AG04449 (cell line): ENCODE results near the gene SASS6.

Experiments used
- CTCF ChIA-PET: fragments of 350-600 bp; formaldehyde crosslinking; extraction: SDS; loops from one replicate; lab custom pipeline; 2021; ENCODE audit warnings: antibody characterized with exemption; lab: Yijun Ruan, JAX
- POLR2A ChIA-PET: fragments of 400-600, 350-600 bp; formaldehyde crosslinking; extraction: SDS; loops from one replicate; lab custom pipeline; 2020; ENCODE audit warnings: antibody characterized with exemption, inconsistent platforms; lab: Yijun Ruan, JAX
- DNase-seq: peaks from one replicate; pipeline ENCODE4 v3.0.0-alpha.2; 2010; ENCODE audit warnings: low read depth, low spot score
- H3K4me3 ChIP-seq: 2 replicates; pipeline ENCODE4 v1.5.1; 2011; ENCODE audit warnings: low read depth, mild to moderate bottlenecking, control low read depth, low read length
- CTCF ChIP-seq: IDR thresholded peaks from one replicate; pipeline ENCODE4 v1.5.1; 2011; ENCODE audit warnings: mild to moderate bottlenecking, moderate library complexity, low read length, control low read depth, inconsistent platforms; ENCODE audit not compliant: insufficient read depth; ENCODE audit errors: missing control alignments

The SASS6 gene

GRCh38 chr1:100037927-100038659, 94.6 kb downstream of the SASS6 start:
- CTCF ChIA-PET = interaction anchor here (0.6 kb wide), 1 partner anchor 16 kb away, joined by 3 read pairs; no protein-coding TSS in a partner anchor
- DNase-seq = no peak
- H3K4me3 ChIP-seq = peak overlapping the region; percentile 80
- POLR2A ChIA-PET = interaction anchor here (0.7 to 1.3 kb wide), 3 partner anchors 38 to 222 kb away, joined by 3 to 4 read pairs (median 3); partner anchors contain the start of gene SLC35A3
- TF ChIP-seq CTCF = no peak

- ChIA-PET CTCF (interaction anchor here (0.6 kb wide), 1 partner anchor 16 kb away, joined by 3 read pairs; no protein-coding TSS in a partner anchor), POLR2A (interaction anchor here (0.7 to 1.3 kb wide), 2 partner anchors 38 to 68 kb away, joined by 3 to 4 read pairs; partner anchors contain the start of gene SLC35A3)
- TF ChIP-seq CTCF = no peak
- peak overlapping the region; percentile 80 for H3K4me3 ChIP-seq
- DNase-seq = no peak
Measured at GRCh38 chr1:100037656-100037926, 95.1 kb downstream of the SASS6 start.

GRCh38 chr1:100036718-100037655, 95.7 kb downstream of the SASS6 start:
- CTCF ChIA-PET = no interaction called here
- H3K4me3 ChIP-seq = peak overlapping the region; percentile 80
- TF ChIP-seq CTCF = no peak
- POLR2A ChIA-PET = interaction anchor here (0.7 to 1.3 kb wide), 2 partner anchors 39 to 67 kb away, joined by 3 to 4 read pairs; partner anchors contain the start of gene SLC35A3
- no peak for DNase-seq

- no peak overlapping the region for H3K4me3 ChIP-seq
- no peak for TF ChIP-seq CTCF
- CTCF ChIA-PET = interaction anchor here (0.8 kb wide), 1 partner anchor 229 kb away, joined by 4 read pairs; no protein-coding TSS in a partner anchor
- POLR2A ChIA-PET = no interaction called here
- no peak for DNase-seq
Measured at GRCh38 chr1:100035214-100035613, 97.5 kb downstream of the SASS6 start.

GRCh38 chr1:100034470-100034869, 98.3 kb downstream of the SASS6 start:
- peak; percentile 14 for TF ChIP-seq CTCF
- CTCF ChIA-PET = interaction anchor here (2.4 kb wide), 1 partner anchor 226 kb away, joined by 7 read pairs; no protein-coding TSS in a partner anchor
- no peak for DNase-seq

More at GRCh38 chr1:100034470-100034869, 98.3 kb downstream of the SASS6 start:
- POLR2A ChIA-PET = no interaction called here
- H3K4me3 ChIP-seq = no peak overlapping the region
